ENCODE data around the gene TJP1. TPM values are rescaled to one million over a fixed set of nuclear protein-coding genes. Genes with fewer than 3 reads are reported as not detected.

The TJP1 gene
- total RNA-seq, 4 donors from 2014 or later, result 59.1 to 99.9 (median 83.8) TPM

GRCh38 chr15:29849218-29849617 lies 26.9 kb upstream of the TJP1 start:
- intact Hi-C loops (cut with DNase I; ENCODE audit: low total_unique reads), result no loop called here
- TF ChIP-seq CTCF (IDR thresholded peaks at IDR 0.05) (no peak), POLR2A (IDR thresholded peaks at IDR 0.05) (no peak)
- no peak for DNase-seq (ENCODE audit: low spot score in 2 of 2)
- WGBS, 2 donors, result 85 to 92% methylated on average over 1 of the region's 1 CpG
- H3K4me3 ChIP-seq (ENCODE audit: low read depth, poor library complexity, severe bottlenecking), result no peak overlapping the region

- intact Hi-C loops (cut with DNase I; ENCODE audit: low total_unique reads), result no loop called here
- no peak for DNase-seq (ENCODE audit: low spot score in 2 of 2)
- WGBS, 2 donors, result 74 to 81% methylated on average over 5 of the region's 5 CpGs
- H3K4me3 ChIP-seq (ENCODE audit: low read depth, poor library complexity, severe bottlenecking), result no peak overlapping the region
- no peak for TF ChIP-seq POLR2A (IDR thresholded peaks at IDR 0.05)
- TF ChIP-seq CTCF (IDR thresholded peaks at IDR 0.05), result no peak
Observed at GRCh38 chr15:29844290-29844903, 22.1 kb upstream of the TJP1 start.

- WGBS, 2 donors, result 83 to 91% methylated on average over 5 of the region's 5 CpGs
- H3K4me3 ChIP-seq (ENCODE audit: low read depth, poor library complexity, severe bottlenecking), result no peak overlapping the region
- intact Hi-C loops (cut with DNase I; ENCODE audit: low total_unique reads), result no loop called here
- DNase-seq (ENCODE audit: low spot score in 2 of 2), result no peak
- TF ChIP-seq CTCF (IDR thresholded peaks at IDR 0.05), result no peak
- TF ChIP-seq POLR2A (IDR thresholded peaks at IDR 0.05), result no peak
Observed at GRCh38 chr15:29842290-29842689, 20.0 kb upstream of the TJP1 start.

GRCh38 chr15:29840926-29841325 lies 18.7 kb upstream of the TJP1 start:
- intact Hi-C loops (cut with DNase I; ENCODE audit: low total_unique reads), result no loop called here
- TF ChIP-seq CTCF (IDR thresholded peaks at IDR 0.05) (no peak), POLR2A (IDR thresholded peaks at IDR 0.05) (no peak)
- no peak overlapping the region for H3K4me3 ChIP-seq (ENCODE audit: low read depth, poor library complexity, severe bottlenecking)
- DNase-seq (ENCODE audit: low spot score in 2 of 2), result no peak
- 75 to 76% methylated on average over 3 of the region's 3 CpGs for WGBS, 2 donors

- no peak for TF ChIP-seq POLR2A (IDR thresholded peaks at IDR 0.05)
- TF ChIP-seq CTCF (IDR thresholded peaks at IDR 0.05), result no peak
- no peak overlapping the region for H3K4me3 ChIP-seq (ENCODE audit: low read depth, poor library complexity, severe bottlenecking)
- 85 to 91% methylated on average over 3 of the region's 3 CpGs for WGBS, 2 donors
- no peak for DNase-seq (ENCODE audit: low spot score in 2 of 2)
- intact Hi-C loops (cut with DNase I; ENCODE audit: low total_unique reads), result no loop called here
Observed at GRCh38 chr15:29840054-29840453, 17.8 kb upstream of the TJP1 start.

All from lower leg skin (tissue), 4 donors.